HL-60 (cell line): ENCODE data around the gene VPS9D1.
"Not testable (repeated sequence)": the region's sequence is repeated elsewhere in the genome, so short reads cannot be mapped to it uniquely, and the experiment has no call there.

Experiments used
- DNase-seq, 2 experiments: peaks; one replicate each; pipeline ENCODE4 v3.0.0-alpha.2; 2010 to 2020; ENCODE audit warnings: low read depth in 1 of 2, low spot score in 1 of 2
- H3K27ac ChIP-seq: fragments of 250-450 bp; sonication (Bioruptor Pico); replicated peaks from 2 replicates; pipeline ENCODE4 v1.5.1; 2020; ENCODE audit warnings: mild to moderate bottlenecking, moderate library complexity
- H3K27me3 ChIP-seq: fragments of 250-450 bp; sonication (Bioruptor Pico); 2 replicates; pipeline ENCODE4 v1.5.1; 2021; ENCODE audit warnings: mild to moderate bottlenecking, moderate library complexity; ENCODE audit not compliant: insufficient read depth, poor library complexity, severe bottlenecking
- H3K4me3 ChIP-seq: replicated peaks from 2 replicates; pipeline ENCODE4 v1.5.1; 2011; ENCODE audit warnings: mild to moderate bottlenecking, control low read depth, low read length; ENCODE audit not compliant: insufficient read depth
- GABPA ChIP-seq: IDR thresholded peaks from 2 replicates; pipeline ENCODE4 v1.6.1; 2012; ENCODE audit warnings: low read depth
- POLR2AphosphoS5 ChIP-seq: IDR thresholded peaks from 2 replicates; pipeline ENCODE4 v1.6.1; 2012; ENCODE audit warnings: low read depth
- SPI1 ChIP-seq: IDR thresholded peaks from 2 replicates; pipeline ENCODE4 v1.6.1; 2012; ENCODE audit warnings: low read depth, mild to moderate bottlenecking, borderline replicate concordance
- TF ChIP-seq, protein P1 (sequence below): IDR thresholded peaks from one replicate; pipeline ENCODE4 v1.5.1; 2011; ENCODE audit warnings: low read length, control low read depth, inconsistent platforms; ENCODE audit not compliant: insufficient read depth
- TF ChIP-seq, protein P2 (sequence below): IDR thresholded peaks from 2 replicates; pipeline ENCODE4 v1.6.1; 2012; ENCODE audit warnings: low read depth; ENCODE audit not compliant: insufficient replicate concordance

Gene VPS9D1

DNA sequence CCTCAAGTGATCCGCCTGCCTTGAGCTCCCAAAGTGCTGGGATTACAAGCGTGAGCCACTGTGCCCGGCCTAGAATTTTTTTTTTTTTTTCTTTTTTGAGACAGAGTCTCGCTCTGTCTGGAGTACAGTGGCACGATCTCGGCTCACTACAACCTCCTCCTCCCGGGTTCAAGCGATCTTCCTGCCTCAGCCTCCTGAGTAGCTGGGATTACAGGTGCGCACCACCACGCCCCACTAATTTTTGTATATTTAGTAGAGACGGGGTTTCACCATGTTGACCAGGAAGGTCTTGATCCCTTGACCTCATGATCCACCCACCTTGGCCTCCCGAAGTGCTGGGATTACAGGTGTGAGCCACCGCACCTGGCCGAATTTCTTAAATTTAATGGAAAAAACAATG, 22.0 kb downstream of the VPS9D1 start:
- not testable (repeated sequence) for H3K4me3 ChIP-seq, H3K27ac ChIP-seq, DNase-seq, H3K27me3 ChIP-seq

DNA sequence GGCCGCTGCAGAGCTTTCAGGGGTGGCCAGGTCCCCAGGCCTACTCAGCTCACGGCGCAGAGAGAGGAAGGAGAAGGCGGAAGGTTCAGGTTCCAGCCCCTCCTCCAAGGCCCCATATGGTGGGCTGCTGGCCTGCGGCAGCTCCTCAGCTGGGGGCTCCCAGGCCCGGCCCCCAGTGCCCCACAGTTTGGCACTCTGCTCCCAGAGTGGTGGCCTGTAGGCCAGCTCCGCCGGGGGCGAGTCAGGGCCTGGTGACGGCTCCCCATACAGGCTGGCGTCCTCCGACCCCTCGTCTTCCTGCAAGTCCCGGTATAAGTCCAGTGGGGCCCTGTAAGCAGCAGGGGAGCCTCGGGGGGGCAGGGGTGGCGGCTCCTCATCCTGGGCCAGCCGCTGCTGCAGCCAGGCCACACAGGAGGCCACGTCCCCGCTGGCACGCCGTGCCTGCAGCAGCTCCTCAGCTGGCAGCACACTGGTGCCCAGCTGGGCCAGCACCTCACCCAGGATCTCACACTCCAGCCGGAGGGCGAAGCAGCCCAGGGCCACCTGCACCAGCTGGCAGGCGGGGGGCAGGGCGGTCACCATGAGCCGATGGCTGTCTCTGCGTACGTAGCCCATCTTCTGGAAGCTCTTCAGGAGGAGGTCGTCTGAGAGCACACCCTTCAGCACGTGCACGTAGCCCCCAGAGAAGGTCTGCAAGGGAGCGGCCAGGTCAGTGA, 22.9 kb downstream of the VPS9D1 start:
- Histone ChIP-seq H3K27ac (no peak overlapping the region), H3K27me3 (no peaks in the 10 kb centered on the region), H3K4me3 (no peak overlapping the region)
- DNase-seq, result no peak
- TF ChIP-seq POLR2AphosphoS5 (no peak), SPI1 (no peak), GABPA (no peak)
- TF ChIP-seq, protein P1, sequence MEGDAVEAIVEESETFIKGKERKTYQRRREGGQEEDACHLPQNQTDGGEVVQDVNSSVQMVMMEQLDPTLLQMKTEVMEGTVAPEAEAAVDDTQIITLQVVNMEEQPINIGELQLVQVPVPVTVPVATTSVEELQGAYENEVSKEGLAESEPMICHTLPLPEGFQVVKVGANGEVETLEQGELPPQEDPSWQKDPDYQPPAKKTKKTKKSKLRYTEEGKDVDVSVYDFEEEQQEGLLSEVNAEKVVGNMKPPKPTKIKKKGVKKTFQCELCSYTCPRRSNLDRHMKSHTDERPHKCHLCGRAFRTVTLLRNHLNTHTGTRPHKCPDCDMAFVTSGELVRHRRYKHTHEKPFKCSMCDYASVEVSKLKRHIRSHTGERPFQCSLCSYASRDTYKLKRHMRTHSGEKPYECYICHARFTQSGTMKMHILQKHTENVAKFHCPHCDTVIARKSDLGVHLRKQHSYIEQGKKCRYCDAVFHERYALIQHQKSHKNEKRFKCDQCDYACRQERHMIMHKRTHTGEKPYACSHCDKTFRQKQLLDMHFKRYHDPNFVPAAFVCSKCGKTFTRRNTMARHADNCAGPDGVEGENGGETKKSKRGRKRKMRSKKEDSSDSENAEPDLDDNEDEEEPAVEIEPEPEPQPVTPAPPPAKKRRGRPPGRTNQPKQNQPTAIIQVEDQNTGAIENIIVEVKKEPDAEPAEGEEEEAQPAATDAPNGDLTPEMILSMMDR, result no peak
- TF ChIP-seq, protein P2, sequence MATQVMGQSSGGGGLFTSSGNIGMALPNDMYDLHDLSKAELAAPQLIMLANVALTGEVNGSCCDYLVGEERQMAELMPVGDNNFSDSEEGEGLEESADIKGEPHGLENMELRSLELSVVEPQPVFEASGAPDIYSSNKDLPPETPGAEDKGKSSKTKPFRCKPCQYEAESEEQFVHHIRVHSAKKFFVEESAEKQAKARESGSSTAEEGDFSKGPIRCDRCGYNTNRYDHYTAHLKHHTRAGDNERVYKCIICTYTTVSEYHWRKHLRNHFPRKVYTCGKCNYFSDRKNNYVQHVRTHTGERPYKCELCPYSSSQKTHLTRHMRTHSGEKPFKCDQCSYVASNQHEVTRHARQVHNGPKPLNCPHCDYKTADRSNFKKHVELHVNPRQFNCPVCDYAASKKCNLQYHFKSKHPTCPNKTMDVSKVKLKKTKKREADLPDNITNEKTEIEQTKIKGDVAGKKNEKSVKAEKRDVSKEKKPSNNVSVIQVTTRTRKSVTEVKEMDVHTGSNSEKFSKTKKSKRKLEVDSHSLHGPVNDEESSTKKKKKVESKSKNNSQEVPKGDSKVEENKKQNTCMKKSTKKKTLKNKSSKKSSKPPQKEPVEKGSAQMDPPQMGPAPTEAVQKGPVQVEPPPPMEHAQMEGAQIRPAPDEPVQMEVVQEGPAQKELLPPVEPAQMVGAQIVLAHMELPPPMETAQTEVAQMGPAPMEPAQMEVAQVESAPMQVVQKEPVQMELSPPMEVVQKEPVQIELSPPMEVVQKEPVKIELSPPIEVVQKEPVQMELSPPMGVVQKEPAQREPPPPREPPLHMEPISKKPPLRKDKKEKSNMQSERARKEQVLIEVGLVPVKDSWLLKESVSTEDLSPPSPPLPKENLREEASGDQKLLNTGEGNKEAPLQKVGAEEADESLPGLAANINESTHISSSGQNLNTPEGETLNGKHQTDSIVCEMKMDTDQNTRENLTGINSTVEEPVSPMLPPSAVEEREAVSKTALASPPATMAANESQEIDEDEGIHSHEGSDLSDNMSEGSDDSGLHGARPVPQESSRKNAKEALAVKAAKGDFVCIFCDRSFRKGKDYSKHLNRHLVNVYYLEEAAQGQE, result no peak

DNA sequence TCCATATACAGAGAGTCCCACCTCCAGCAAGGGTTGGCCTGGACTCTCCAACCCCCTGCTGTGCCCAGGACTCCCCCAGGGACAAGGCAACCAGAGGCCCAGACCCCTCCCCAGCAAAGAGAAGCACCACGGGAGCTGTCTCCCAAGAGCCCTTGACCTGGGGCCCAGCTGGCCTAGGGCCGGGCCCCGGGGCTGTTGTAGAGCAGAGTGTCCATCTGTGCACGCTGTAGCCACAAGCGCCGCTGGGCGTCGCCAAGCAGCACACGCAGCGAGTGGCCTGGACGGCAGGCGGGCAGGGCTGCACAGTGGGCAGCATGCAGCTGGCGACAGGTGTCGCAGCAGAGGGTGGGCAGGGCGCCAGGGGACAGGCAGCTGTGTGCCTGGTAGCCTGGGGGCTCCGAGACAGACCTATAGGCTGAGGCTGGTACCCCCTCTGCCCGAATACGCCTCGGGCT, 23.5 kb downstream of the VPS9D1 start:
- DNase-seq, result no peak
- TF ChIP-seq GABPA (no peak), POLR2AphosphoS5 (no peak), SPI1 (no peak)
- TF ChIP-seq, protein P1, result no peak
- TF ChIP-seq, protein P2, result no peak
- H3K4me3 ChIP-seq, result no peak overlapping the region
- H3K27ac ChIP-seq, result no peak overlapping the region
- H3K27me3 ChIP-seq, result no peaks in the 10 kb centered on the region

DNA sequence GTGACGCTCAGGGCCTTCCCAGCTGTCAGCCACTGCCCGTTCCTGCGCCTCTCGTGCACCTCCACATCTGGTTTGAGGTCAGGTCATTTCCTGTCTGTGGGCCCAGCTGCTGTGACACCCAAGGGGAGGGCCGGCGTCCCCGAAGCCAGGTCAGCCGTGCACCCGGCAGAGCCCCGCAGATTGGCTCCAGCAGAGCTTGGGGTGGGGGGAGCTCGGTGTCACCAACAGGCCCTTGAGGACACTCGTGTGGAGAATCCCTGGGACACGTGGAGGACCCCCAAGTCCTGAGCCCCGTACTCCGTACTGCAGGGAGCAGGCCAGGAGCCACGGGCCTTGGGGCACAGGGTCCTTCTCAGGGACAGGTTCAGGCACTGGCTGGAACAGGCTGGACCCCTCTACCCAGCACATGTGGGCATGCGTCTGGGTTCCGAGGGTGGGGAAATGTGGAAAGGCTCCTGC, 24.0 kb downstream of the VPS9D1 start:
- TF ChIP-seq POLR2AphosphoS5, result 0 out of 2 replicates have a peak, but pooled peaks have one; percentile 38
- TF ChIP-seq, protein P2, result no peak
- DNase-seq, result no peak
- Histone ChIP-seq H3K27me3 (no peaks in the 10 kb centered on the region), H3K4me3 (no peak overlapping the region), H3K27ac (no peak overlapping the region)
